CD4-positive, alpha-beta memory T cell (primary cell): ENCODE results near the gene CAMK1G. TPM values are rescaled to one million over a fixed set of nuclear protein-coding genes. Genes with fewer than 3 reads are reported as not detected.

Experiments
- CTCF ChIA-PET: fragments of 350-600 bp; sonication (Branson Sonifier 250); formaldehyde crosslinking; loops from one replicate; lab custom pipeline; 2021; ENCODE audit warnings: inconsistent platforms; ENCODE audit not compliant: partially characterized antibody; lab: Charles Lee
- POLR2A ChIA-PET: fragments of 350-600 bp; sonication (Branson Sonifier 250); formaldehyde crosslinking; loops from one replicate; lab custom pipeline; 2021; ENCODE audit not compliant: partially characterized antibody; lab: Charles Lee
- DNase-seq, 5 donors: peaks; one replicate each; pipeline versions ENCODE4 v3.0.0 to v3.0.0-alpha.2; 2020 to 2022; ENCODE audit warnings: mixed read lengths in 1 of 5
- H3K27ac ChIP-seq: one replicate; pipeline ENCODE4 v1.7.0; 2013; ENCODE audit warnings: low read depth, low read length
- H3K27me3 ChIP-seq: 2 replicates; pipeline ENCODE4 v1.7.0; 2013; ENCODE audit warnings: mild to moderate bottlenecking, low read length, moderate library complexity; ENCODE audit not compliant: insufficient read depth
- H3K36me3 ChIP-seq: 2 replicates; pipeline ENCODE4 v1.7.0; 2013; ENCODE audit warnings: mild to moderate bottlenecking, low read length, moderate library complexity; ENCODE audit not compliant: insufficient read depth
- H3K4me1 ChIP-seq: 2 replicates; pipeline ENCODE4 v1.7.0; 2013; ENCODE audit warnings: mild to moderate bottlenecking, low read length, moderate library complexity; ENCODE audit not compliant: insufficient read depth
- H3K4me3 ChIP-seq, 2 donors: one replicate each; pipeline ENCODE4 v1.7.0; 2013; ENCODE audit warnings: low read length in 2 of 2, mild to moderate bottlenecking in 1 of 2
- H3K9me3 ChIP-seq, 2 donors: one replicate each; pipeline ENCODE4 v1.7.0; 2013; ENCODE audit warnings: low read length in 2 of 2, control low read depth in 1 of 2; ENCODE audit not compliant: control insufficient read depth in 1 of 2
- H3K27ac Mint-ChIP-seq, 7 donors: one replicate each; pipeline ENCODE4 v1.8.0; 2020 to 2021; ENCODE audit warnings: mixed read lengths in 7 of 7, mild to moderate bottlenecking in 6 of 7, inconsistent platforms in 3 of 7, moderate library complexity in 3 of 7
- H3K27me3 Mint-ChIP-seq, 2 donors: one replicate each; pipeline ENCODE4 v1.8.0; 2020 to 2021; ENCODE audit warnings: mixed read lengths in 2 of 2
- H3K36me3 Mint-ChIP-seq, 2 donors: one replicate each; pipeline ENCODE4 v1.8.0; 2020 to 2021; ENCODE audit warnings: mixed read lengths in 2 of 2, inconsistent platforms in 1 of 2, mild to moderate bottlenecking in 1 of 2
- H3K4me1 Mint-ChIP-seq, 4 donors: one replicate each; pipeline ENCODE4 v1.8.0; 2020 to 2021; ENCODE audit warnings: mixed read lengths in 4 of 4, mild to moderate bottlenecking in 1 of 4
- H3K4me3 Mint-ChIP-seq, 8 donors: one replicate each; pipeline ENCODE4 v1.8.0; 2020 to 2021; ENCODE audit warnings: mixed read lengths in 8 of 8, mild to moderate bottlenecking in 7 of 8, moderate library complexity in 6 of 8, inconsistent platforms in 3 of 8
- H3K9me3 Mint-ChIP-seq, 8 donors: one replicate each; pipeline ENCODE4 v1.8.0; 2020 to 2021; ENCODE audit warnings: mixed read lengths in 8 of 8, mild to moderate bottlenecking in 5 of 8, inconsistent platforms in 3 of 8, moderate library complexity in 1 of 8
- intact Hi-C: fragments of 100-400 bp; cut with micrococcal nuclease; formaldehyde crosslinking; loops from one replicate; pipeline ENCODE4 v1.15.1; 2023
- polyA plus RNA-seq, 2 donors: library from polyadenylated mRNA; unstranded; fragments of 300-500 nt; fragmentation: Illumina TruSeq; gene quantifications; one replicate each; pipeline ENCODE4 v1.2.3, GENCODE V29; 2021
- total RNA-seq, 2 experiments: library from RNA; stranded (reverse); gene quantifications; one replicate each; pipeline ENCODE4 v1.2.3, GENCODE V29; 2021

Gene CAMK1G
- total and polyA plus RNA-seq, 4 experiments from 2014 or later = not detected

DNA sequence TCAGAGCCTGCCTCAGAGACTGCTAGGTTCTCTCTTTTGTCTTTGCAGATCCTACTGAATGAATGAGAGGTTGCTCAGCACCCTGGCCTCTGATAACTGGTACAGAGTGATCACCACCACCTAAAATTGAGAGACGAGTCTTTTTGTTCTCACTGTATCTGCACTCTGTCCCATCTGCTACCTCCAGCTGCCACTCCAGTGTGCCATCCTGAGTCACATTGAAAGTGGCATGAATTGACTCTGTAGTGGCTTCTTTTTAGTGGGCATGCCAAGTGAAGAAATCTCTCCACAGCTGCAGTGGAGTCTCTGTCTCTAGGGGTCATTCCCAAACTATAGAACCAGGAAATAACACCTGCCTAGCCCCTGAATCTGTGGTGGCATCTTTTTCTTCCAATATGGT lies 14.7 kb downstream of the CAMK1G start:
- Mint-ChIP-seq H3K4me1 (no peaks in the 10 kb centered on the region), H3K27me3 (peaks cover 4 to 16% of the 10 kb centered on the region in 2 donors), H3K4me3 (no peak overlapping the region), H3K27ac (no peak overlapping the region), H3K36me3 (no peaks in the 10 kb centered on the region), H3K9me3 (peaks cover 0 to 1% (median 0%) of the 10 kb centered on the region in 8 donors)
- Histone ChIP-seq H3K4me3 (no peak overlapping the region), H3K27ac (no peak overlapping the region), H3K27me3 (no peaks in the 10 kb centered on the region), H3K4me1 (no peaks in the 10 kb centered on the region), H3K36me3 (no peaks in the 10 kb centered on the region), H3K9me3 (no peaks in the 10 kb centered on the region)
- intact Hi-C loops = no loop called here
- ChIA-PET POLR2A (no interaction called here), CTCF (interaction anchor here (1.3 kb wide), 1 partner anchor 22 kb away, joined by 6 read pairs; no protein-coding TSS in a partner anchor)
- no peak for DNase-seq

DNA sequence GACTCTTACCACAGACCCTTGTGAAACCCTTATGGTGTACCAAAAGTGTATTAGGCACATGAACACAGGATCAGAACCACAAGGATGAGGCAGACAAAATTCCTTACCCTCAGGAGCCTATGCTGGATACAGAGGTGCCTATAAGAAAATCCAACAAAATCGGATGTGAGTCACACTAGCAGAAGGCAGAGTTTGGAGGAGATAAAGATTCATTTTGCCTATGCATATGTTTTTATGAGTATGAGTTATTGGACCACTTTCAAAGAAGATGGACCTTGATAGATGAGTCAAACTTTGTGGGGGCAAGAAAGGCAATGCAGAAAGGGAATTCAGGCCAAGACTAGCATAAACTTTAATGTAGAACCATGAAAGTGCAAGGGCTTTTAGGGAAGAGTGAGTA lies 17.0 kb downstream of the CAMK1G start:
- H3K4me1 ChIP-seq = no peaks in the 10 kb centered on the region
- H3K4me3 ChIP-seq = no peak overlapping the region
- POLR2A ChIA-PET = no interaction called here
- Mint-ChIP-seq H3K9me3 (peaks cover 0 to under 1% (median 0%) of the 10 kb centered on the region in 8 donors), H3K27me3 (peaks cover 2 to 9% of the 10 kb centered on the region in 2 donors), H3K36me3 (no peaks in the 10 kb centered on the region), H3K4me3 (no peak overlapping the region), H3K4me1 (peaks cover 0 to 2% (median under 1%) of the 10 kb centered on the region in 4 donors), H3K27ac (no peak overlapping the region)
- intact Hi-C loops = loop anchor here (10.0 kb wide), 1 partner anchor 144 kb away; no protein-coding TSS in a partner anchor
- DNase-seq = no peak
- H3K27ac ChIP-seq = no peak overlapping the region
- CTCF ChIA-PET = interaction anchor here (1.0 to 1.6 kb wide), 3 partner anchors 72 to 93 kb away, joined by 3 read pairs; no protein-coding TSS in a partner anchor
- no peaks in the 10 kb centered on the region for H3K27me3 ChIP-seq
- H3K36me3 ChIP-seq = no peaks in the 10 kb centered on the region
- H3K9me3 ChIP-seq = no peaks in the 10 kb centered on the region

- peaks cover 1 to 9% of the 10 kb centered on the region in 2 donors for H3K27me3 Mint-ChIP-seq
- intact Hi-C loops = loop anchor here (1.0 to 10.0 kb wide), 3 partner anchors 91 to 225 kb away; partner anchors contain the start of gene UTP25
- H3K36me3 Mint-ChIP-seq = no peaks in the 10 kb centered on the region
- DNase-seq = peak in 4 of 5 donors; percentile 18 to 35 (median 30)
- Histone ChIP-seq H3K4me1 (no peaks in the 10 kb centered on the region), H3K9me3 (no peaks in the 10 kb centered on the region), H3K36me3 (no peaks in the 10 kb centered on the region), H3K4me3 (no peak overlapping the region), H3K27ac (no peak overlapping the region), H3K27me3 (no peaks in the 10 kb centered on the region)
- H3K9me3 Mint-ChIP-seq = no peaks in the 10 kb centered on the region
- ChIA-PET CTCF (interaction anchor here (0.6 to 2.8 kb wide), 10 partner anchors 8 to 221 kb away, joined by 3 to 30 read pairs (median 3); no protein-coding TSS in a partner anchor), POLR2A (interaction anchor here (1.0 kb wide), 1 partner anchor 168 kb away, joined by 3 read pairs; no protein-coding TSS in a partner anchor)
- H3K4me3 Mint-ChIP-seq = no peak overlapping the region
- no peak overlapping the region for H3K27ac Mint-ChIP-seq
- peaks cover 0 to 2% (median under 1%) of the 10 kb centered on the region in 4 donors for H3K4me1 Mint-ChIP-seq
These were observed 18.5 kb downstream of the CAMK1G start for GRCh38 chr1:209601809-209602657.

DNA sequence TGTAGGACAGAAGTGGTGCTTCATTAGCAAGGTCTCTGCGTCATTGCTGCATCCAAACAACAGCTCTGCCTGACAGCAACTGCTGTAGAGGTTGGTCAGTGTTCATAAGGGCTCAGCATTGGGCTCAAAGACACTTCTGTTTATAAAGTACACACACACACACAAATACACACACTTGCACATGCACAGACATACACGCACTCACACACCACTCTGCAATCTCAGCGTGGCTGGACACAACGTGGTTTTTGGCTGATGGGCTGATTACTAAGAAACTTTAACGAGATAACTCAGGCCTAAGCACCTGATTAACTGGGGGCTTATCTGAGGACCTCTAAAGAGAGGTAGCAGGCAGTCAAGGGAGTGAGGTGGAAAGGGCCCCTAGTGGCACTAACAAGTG lies 20.4 kb downstream of the CAMK1G start:
- Histone ChIP-seq H3K4me3 (no peak overlapping the region), H3K9me3 (no peaks in the 10 kb centered on the region), H3K4me1 (no peaks in the 10 kb centered on the region), H3K27me3 (no peaks in the 10 kb centered on the region), H3K27ac (no peak overlapping the region), H3K36me3 (no peaks in the 10 kb centered on the region)
- no peak overlapping the region for H3K4me3 Mint-ChIP-seq
- no peaks in the 10 kb centered on the region for H3K36me3 Mint-ChIP-seq
- H3K27me3 Mint-ChIP-seq = peaks cover 1 to 7% of the 10 kb centered on the region in 2 donors
- ChIA-PET POLR2A (no interaction called here), CTCF (interaction anchor here (0.9 to 2.8 kb wide), 5 partner anchors 10 to 219 kb away, joined by 3 to 30 read pairs (median 3); no protein-coding TSS in a partner anchor)
- no peaks in the 10 kb centered on the region for H3K9me3 Mint-ChIP-seq
- intact Hi-C loops = loop anchor here (10.0 kb wide), 1 partner anchor 141 kb away; no protein-coding TSS in a partner anchor
- peak overlapping the region in 1 of 7 donors; percentile 1 for H3K27ac Mint-ChIP-seq
- peaks cover 0 to 2% (median under 1%) of the 10 kb centered on the region in 4 donors for H3K4me1 Mint-ChIP-seq
- no peak for DNase-seq

- no peaks in the 10 kb centered on the region for H3K36me3 ChIP-seq
- DNase-seq = no peak
- no peak overlapping the region for H3K27ac ChIP-seq
- no peak overlapping the region for H3K4me3 ChIP-seq
- no peak overlapping the region for H3K4me3 Mint-ChIP-seq
- no peaks in the 10 kb centered on the region for H3K36me3 Mint-ChIP-seq
- H3K27ac Mint-ChIP-seq = peak overlapping the region in 2 of 7 donors; percentile 10 to 37
- H3K4me1 Mint-ChIP-seq = peaks cover 0 to 8% (median 2%) of the 10 kb centered on the region in 4 donors
- H3K4me1 ChIP-seq = peaks cover 9% of the 10 kb centered on the region
- intact Hi-C loops = loop anchor here (10.0 kb wide), 1 partner anchor 138 kb away; no protein-coding TSS in a partner anchor
- H3K9me3 ChIP-seq = no peaks in the 10 kb centered on the region
- CTCF ChIA-PET = interaction anchor here (1.0 to 1.2 kb wide), 2 partner anchors 37 to 86 kb away, joined by 3 to 4 read pairs; no protein-coding TSS in a partner anchor
- POLR2A ChIA-PET = no interaction called here
- no peaks in the 10 kb centered on the region for H3K27me3 Mint-ChIP-seq
- no peaks in the 10 kb centered on the region for H3K27me3 ChIP-seq
- H3K9me3 Mint-ChIP-seq = no peaks in the 10 kb centered on the region
These were observed 23.7 kb downstream of the CAMK1G start for GRCh38 chr1:209607102-209607794.

GRCh38 chr1:209607795-209608178 lies 24.3 kb downstream of the CAMK1G start:
- Mint-ChIP-seq H3K27me3 (no peaks in the 10 kb centered on the region), H3K4me1 (peaks cover 0 to 8% (median 3%) of the 10 kb centered on the region in 4 donors), H3K27ac (peak overlapping the region in 3 of 7 donors; percentile 10 to 46 (median 37)), H3K36me3 (no peaks in the 10 kb centered on the region), H3K4me3 (no peak overlapping the region), H3K9me3 (no peaks in the 10 kb centered on the region)
- no peak overlapping the region for H3K27ac ChIP-seq
- no peaks in the 10 kb centered on the region for H3K36me3 ChIP-seq
- no peaks in the 10 kb centered on the region for H3K27me3 ChIP-seq
- DNase-seq = no peak
- H3K4me3 ChIP-seq = no peak overlapping the region
- CTCF ChIA-PET = interaction anchor here (1.0 to 1.2 kb wide), 2 partner anchors 38 to 85 kb away, joined by 3 to 4 read pairs; no protein-coding TSS in a partner anchor
- intact Hi-C loops = loop anchor here (10.0 kb wide), 1 partner anchor 137 kb away; no protein-coding TSS in a partner anchor
- peaks cover 15% of the 10 kb centered on the region for H3K4me1 ChIP-seq
- no peaks in the 10 kb centered on the region for H3K9me3 ChIP-seq
- POLR2A ChIA-PET = no interaction called here
